Psoas muscle (tissue), 8 donors: Measurements from ENCODE around the gene AFF3. TPM values are rescaled to one million over a fixed set of nuclear protein-coding genes. Genes with fewer than 3 reads are reported as not detected.

Source experiments
- ATAC-seq, 4 donors: fragments of 200-7000 bp; cut with Tn5 transposase; one replicate each; pipeline ENCODE4 v1.9.1; 2020; ENCODE audit warnings: moderate library complexity in 3 of 4, mild to moderate bottlenecking in 2 of 4
- DNase-seq, 2 donors: peaks; one replicate each; pipeline ENCODE4 v3.0.0-alpha.2; 2020
- H3K27ac ChIP-seq: fragments of 200-600 bp; one replicate; pipeline ENCODE4 v1.8.0; 2022
- H3K27me3 ChIP-seq, 3 donors: fragments of 200-600 bp in 1 of 3; one replicate each; pipeline versions ENCODE4 v1.6.1 to v1.8.0; 2013 to 2022; ENCODE audit warnings: low read length in 2 of 3, mild to moderate bottlenecking in 2 of 3, moderate library complexity in 1 of 3; ENCODE audit not compliant: insufficient read depth in 3 of 3
- H3K36me3 ChIP-seq, 2 donors: fragments of 200-600 bp in 1 of 2; one replicate each; pipeline versions ENCODE4 v1.6.1 to v1.8.0; 2013 to 2022; ENCODE audit warnings: low read depth in 1 of 2, mild to moderate bottlenecking in 1 of 2, moderate library complexity in 1 of 2; ENCODE audit not compliant: insufficient read depth in 1 of 2
- H3K4me1 ChIP-seq: fragments of 200-600 bp; one replicate; pipeline ENCODE4 v1.8.0; 2022
- H3K4me3 ChIP-seq: fragments of 200-600 bp; one replicate; pipeline ENCODE4 v1.8.0; 2022; ENCODE audit warnings: mild to moderate bottlenecking
- H3K9me3 ChIP-seq: fragments of 200-600 bp; one replicate; pipeline ENCODE4 v1.8.0; 2022
- CTCF ChIP-seq: fragments of 200-600 bp; IDR thresholded peaks from one replicate; pipeline ENCODE4 v1.8.0; 2022; ENCODE audit warnings: antibody characterized with exemption
- WGBS, 3 donors: extraction: QIAGEN DNeasy Blood & Tissue Kit; methylation state at CpG; one replicate each; pipeline versions ENCODE4 v1.1.6 to v1.1.7; 2013; 5-methylcytosine and 5-hydroxymethylcytosine counted together
- intact Hi-C, 2 donors: fragments of 100-400 bp; cut with DNase I; formaldehyde crosslinking; loops; one replicate each; pipeline versions ENCODE4 v1.11.0 to v1.14.2; 2022
- polyA plus RNA-seq, 3 donors: library from polyadenylated mRNA; stranded (reverse); fragments of 200-250 nt; gene quantifications; one replicate each; pipeline ENCODE4 v1.2.3, GENCODE V29; 2013
- total RNA-seq, 4 donors: library from RNA; stranded (reverse); fragmentation: NEBNext Ultra II Directional in 2 of 4; extraction: Animal tissue kit (Norgen Biotek cat#: 25700) in 2 of 4; gene quantifications; one replicate each; pipeline versions ENCODE4 v1.2.1 to v1.2.4, GENCODE V29; 2021 to 2023
- donor health status: healthy with polysubstance abuse.
- donor health status: DM: no; HTN: no; CAD: no; lungs with moderate emphysema.
- donor health status: Bipolar disorder and iron deficiency.
- donor health status: healthy.
- donor health status: DM: yes; HTN: yes; CAD: no.
- donor health status: DM: no; HTN: no; CAD: no.
- donor health status: DM: no; HTN: no; CAD: no.
- donor health status: DM: yes; HTN: yes; CAD: no.

The AFF3 gene
- total and polyA plus RNA-seq, 7 donors = 0.08 to 2.9 (median 0.44) TPM

- ATAC-seq (no peak), DNase-seq (no peak)
- H3K9me3 ChIP-seq = no peaks in the 10 kb centered on the region
- no peaks in the 10 kb centered on the region for H3K27me3 ChIP-seq
- no peak for TF ChIP-seq CTCF
- no peak overlapping the region for H3K27ac ChIP-seq
- H3K4me3 ChIP-seq = no peak overlapping the region
- no peaks in the 10 kb centered on the region for H3K36me3 ChIP-seq
- WGBS, 3 donors = 87 to 91% (median 87%) methylated on average over 3 of the region's 3 CpGs
- intact Hi-C loops = no loop called here
- H3K4me1 ChIP-seq = no peaks in the 10 kb centered on the region
These were observed 120.5 kb downstream of the AFF3 start for GRCh38 chr2:100021791-100022340.

- Histone ChIP-seq H3K4me3 (no peak overlapping the region), H3K27me3 (no peaks in the 10 kb centered on the region), H3K27ac (no peak overlapping the region), H3K4me1 (no peaks in the 10 kb centered on the region), H3K9me3 (no peaks in the 10 kb centered on the region), H3K36me3 (no peaks in the 10 kb centered on the region)
- no peak for ATAC-seq
- intact Hi-C loops = no loop called here
- TF ChIP-seq CTCF = no peak
- 92 to 94% (median 92%) methylated on average over 6 of the region's 6 CpGs for WGBS, 3 donors
- no peak for DNase-seq
These were observed 122.9 kb downstream of the AFF3 start for GRCh38 chr2:100019499-100019898.

DNA sequence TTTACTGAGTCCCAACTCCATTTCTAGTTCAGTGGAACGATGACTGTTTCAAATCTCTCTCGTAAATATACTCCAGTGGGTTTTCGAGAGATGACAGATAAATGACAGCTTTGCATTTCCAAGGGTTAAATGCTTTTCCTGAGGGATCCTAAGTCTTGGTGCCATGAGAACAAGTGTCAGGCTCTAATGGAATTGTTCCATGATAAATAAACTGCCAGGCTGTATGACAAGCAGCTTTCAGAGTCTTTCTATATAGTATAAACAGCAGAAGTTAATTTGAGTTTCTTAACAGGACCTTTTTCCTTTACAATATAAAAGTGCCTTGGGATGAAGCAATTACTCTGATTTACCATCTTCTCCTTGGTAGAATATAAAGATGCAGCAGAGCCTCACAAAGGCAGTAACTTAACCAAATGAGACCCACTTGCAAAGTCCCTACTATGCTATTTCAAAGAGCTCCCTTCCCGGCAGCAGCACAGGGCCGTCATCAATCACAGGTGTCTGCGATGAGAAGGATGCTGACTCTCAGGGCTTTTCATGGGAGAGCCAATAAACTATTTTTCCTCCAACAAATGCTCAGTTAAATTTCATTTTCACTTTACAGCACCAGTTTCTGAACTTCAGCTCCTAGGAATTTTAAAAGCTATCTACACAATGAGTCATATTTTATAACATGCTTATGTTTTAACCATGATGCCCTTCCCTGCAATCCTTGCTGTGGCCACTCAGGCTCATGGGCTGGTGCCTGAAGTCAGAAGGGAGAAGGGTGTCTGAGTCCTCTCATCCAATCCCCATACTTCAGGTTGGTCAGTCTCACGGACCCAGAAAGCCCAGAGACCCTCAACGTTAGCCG is 123.8 kb downstream of the AFF3 start:
- no peaks in the 10 kb centered on the region for H3K9me3 ChIP-seq
- 81 to 85% (median 84%) methylated on average over 9 of the region's 9 CpGs for WGBS, 3 donors
- no peak for DNase-seq
- intact Hi-C loops = no loop called here
- no peaks in the 10 kb centered on the region for H3K27me3 ChIP-seq
- no peaks in the 10 kb centered on the region for H3K36me3 ChIP-seq
- H3K27ac ChIP-seq = no peak overlapping the region
- no peak for TF ChIP-seq CTCF
- no peak overlapping the region for H3K4me3 ChIP-seq
- no peaks in the 10 kb centered on the region for H3K4me1 ChIP-seq
- ATAC-seq = no peak

DNA sequence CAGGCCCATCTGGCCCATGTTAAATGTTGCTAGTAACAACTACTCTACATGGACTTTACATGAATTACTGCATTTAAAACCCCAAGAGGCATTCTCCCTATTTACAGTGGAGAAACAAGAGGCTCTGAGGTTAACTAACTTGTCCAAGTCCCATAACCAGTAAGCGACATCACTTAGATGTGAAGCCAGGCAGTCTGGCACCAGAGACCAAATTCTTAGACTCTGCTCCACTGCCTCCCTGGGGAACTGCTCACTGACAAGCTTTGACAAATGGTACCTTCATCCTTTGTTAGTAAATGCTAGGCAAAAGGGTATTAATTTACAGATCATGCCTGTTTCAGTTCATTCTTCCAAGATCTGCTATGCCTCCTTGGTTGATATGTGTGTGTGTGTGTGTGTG is 124.8 kb downstream of the AFF3 start:
- no peaks in the 10 kb centered on the region for H3K4me1 ChIP-seq
- no peaks in the 10 kb centered on the region for H3K9me3 ChIP-seq
- H3K36me3 ChIP-seq = no peaks in the 10 kb centered on the region
- ATAC-seq (no peak), DNase-seq (no peak)
- TF ChIP-seq CTCF = no peak
- H3K4me3 ChIP-seq = no peak overlapping the region
- intact Hi-C loops = no loop called here
- H3K27me3 ChIP-seq = no peaks in the 10 kb centered on the region
- 23 to 38% (median 31%) methylated on average over 1 of the region's 1 CpG for WGBS, 3 donors
- H3K27ac ChIP-seq = no peak overlapping the region
